Stimulated activated memory B cell treated with anti-CD40 and anti-IgM and Interleukin-4, amounts not matched to agents 10 μg/mL and 1 μg/mL and 100 μg/mL, for 72 hours (primary cell): ENCODE results near the gene ITGAX.
"Not testable (repeated sequence)": the region's sequence is repeated elsewhere in the genome, so short reads cannot be mapped to it uniquely, and the experiment has no call there.

ENCODE experiments used
- ATAC-seq: fragments of 150-1000 bp; cut with Tn5 transposase; 2 replicates; pipeline ENCODE4 v1.10.0; 2021
- H3K27ac Mint-ChIP-seq: one replicate; pipeline ENCODE4 v1.8.0; 2022; ENCODE audit warnings: mild to moderate bottlenecking, mixed read lengths
- H3K27me3 Mint-ChIP-seq: one replicate; pipeline ENCODE4 v1.8.0; 2022; ENCODE audit warnings: mixed read lengths
- H3K36me3 Mint-ChIP-seq: one replicate; pipeline ENCODE4 v1.8.0; 2022; ENCODE audit warnings: mixed read lengths
- H3K4me1 Mint-ChIP-seq: one replicate; pipeline ENCODE4 v1.8.0; 2022; ENCODE audit warnings: mixed read lengths
- H3K4me3 Mint-ChIP-seq: one replicate; pipeline ENCODE4 v1.8.0; 2022; ENCODE audit warnings: mild to moderate bottlenecking, moderate library complexity, mixed read lengths
- H3K9me3 Mint-ChIP-seq: one replicate; pipeline ENCODE4 v1.8.0; 2022; ENCODE audit warnings: mixed read lengths

The ITGAX gene

DNA sequence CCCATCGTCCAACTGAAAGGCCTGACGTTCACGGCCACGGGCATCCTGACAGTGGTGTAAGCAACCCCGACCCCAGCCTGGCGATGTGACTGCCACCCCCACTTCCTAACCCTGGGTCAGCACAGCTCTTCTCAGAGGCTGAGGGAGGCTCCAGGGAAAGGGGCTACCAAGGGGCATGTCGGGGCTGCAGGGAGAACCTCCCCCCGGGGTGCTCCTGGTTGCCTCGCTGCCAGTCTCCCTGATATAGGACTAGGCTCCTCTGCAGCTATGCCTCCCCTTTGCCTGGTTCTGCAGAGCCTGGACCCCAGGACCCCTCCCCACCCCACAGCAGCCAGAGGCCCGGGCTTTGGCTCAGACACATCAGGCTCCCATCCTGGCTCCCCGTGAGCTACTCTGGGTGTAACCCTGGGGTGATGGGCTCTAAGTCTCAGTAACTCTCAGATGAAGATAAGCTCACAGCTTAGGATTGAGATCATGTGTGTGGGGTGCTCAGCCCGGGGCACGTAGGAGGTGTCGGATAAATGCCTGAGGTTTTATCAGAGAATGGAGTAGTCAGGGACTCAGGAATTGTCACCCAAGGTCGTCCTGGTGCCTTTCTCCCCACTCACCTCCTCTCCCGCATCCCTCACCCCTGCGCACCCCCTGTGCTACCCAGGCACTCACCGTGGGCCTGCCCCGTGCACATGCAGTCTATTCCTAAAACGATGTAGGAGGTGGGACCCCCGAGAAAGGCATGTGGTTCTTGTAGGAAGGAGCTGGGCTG lies 48.8 kb downstream of the ITGAX start:
- ATAC-seq: peak; percentile 18
- Mint-ChIP-seq H3K9me3 (peaks cover 8% of the 10 kb centered on the region), H3K36me3 (peaks cover 8% of the 10 kb centered on the region), H3K4me3 (no peak overlapping the region), H3K4me1 (peaks cover 12% of the 10 kb centered on the region), H3K27me3 (peaks cover 8% of the 10 kb centered on the region), H3K27ac (no peak overlapping the region)

DNA sequence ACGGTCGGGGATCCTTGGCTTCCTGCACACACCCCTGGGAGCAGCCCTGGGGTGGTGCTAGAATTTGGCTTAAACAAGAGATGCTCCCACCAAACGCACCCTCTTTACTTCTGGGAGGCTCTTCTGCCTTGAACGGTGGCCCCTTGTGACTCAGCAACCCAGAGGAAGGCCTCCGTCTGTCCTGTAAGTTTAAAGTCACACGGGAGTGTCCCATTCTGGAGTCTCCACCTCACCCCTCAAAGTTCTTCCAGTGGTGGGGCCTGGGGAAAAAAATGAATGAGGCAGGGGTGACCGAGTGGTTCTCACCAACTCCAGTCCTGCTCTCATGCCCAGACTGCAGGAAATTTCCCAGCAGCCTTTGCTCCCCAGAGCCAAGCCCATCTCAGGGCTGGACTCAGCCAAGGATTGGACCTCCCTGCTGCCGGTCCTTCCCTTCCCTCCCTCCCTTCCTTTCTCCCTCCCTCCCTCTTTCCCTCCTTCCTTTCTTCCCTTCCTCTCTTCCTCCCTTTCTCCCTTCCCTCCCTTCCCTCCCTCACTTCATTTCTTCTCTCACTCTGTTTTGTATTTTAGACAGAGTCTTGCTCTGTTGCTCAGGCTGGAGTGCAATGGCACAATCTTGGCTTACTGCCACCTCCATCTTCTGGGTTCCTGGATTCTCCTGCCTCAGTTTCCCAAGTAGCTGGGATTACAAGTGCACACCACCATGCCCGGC lies 49.5 kb downstream of the ITGAX start:
- no peak overlapping the region for H3K27ac Mint-ChIP-seq
- peaks cover 4% of the 10 kb centered on the region for H3K36me3 Mint-ChIP-seq
- H3K9me3 Mint-ChIP-seq: peaks cover 4% of the 10 kb centered on the region
- H3K27me3 Mint-ChIP-seq: peaks cover 14% of the 10 kb centered on the region
- peaks cover 8% of the 10 kb centered on the region for H3K4me1 Mint-ChIP-seq
- H3K4me3 Mint-ChIP-seq: peak overlapping the region; percentile 9
- ATAC-seq: peak; percentile 13

DNA sequence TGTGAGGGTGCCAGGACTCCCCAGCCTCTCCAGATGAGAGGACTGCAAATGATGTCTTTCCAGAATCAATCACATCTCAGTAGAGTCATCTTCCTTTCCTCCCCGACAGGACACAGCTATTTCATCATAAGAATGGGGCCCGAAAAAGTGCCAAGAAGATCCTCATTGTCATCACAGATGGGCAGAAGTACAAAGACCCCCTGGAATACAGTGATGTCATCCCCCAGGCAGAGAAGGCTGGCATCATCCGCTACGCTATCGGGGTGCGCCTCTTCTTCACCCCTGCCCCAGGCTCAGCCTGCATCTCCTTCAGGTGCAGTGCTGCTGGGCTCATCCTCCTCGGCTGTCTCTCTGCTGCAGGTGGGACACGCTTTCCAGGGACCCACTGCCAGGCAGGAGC lies 52.4 kb downstream of the ITGAX start:
- no peak for ATAC-seq
- no peaks in the 10 kb centered on the region for H3K9me3 Mint-ChIP-seq
- no peak overlapping the region for H3K4me3 Mint-ChIP-seq
- H3K4me1 Mint-ChIP-seq: no peaks in the 10 kb centered on the region
- peaks cover 22% of the 10 kb centered on the region for H3K27me3 Mint-ChIP-seq
- no peak overlapping the region for H3K27ac Mint-ChIP-seq
- H3K36me3 Mint-ChIP-seq: no peaks in the 10 kb centered on the region

DNA sequence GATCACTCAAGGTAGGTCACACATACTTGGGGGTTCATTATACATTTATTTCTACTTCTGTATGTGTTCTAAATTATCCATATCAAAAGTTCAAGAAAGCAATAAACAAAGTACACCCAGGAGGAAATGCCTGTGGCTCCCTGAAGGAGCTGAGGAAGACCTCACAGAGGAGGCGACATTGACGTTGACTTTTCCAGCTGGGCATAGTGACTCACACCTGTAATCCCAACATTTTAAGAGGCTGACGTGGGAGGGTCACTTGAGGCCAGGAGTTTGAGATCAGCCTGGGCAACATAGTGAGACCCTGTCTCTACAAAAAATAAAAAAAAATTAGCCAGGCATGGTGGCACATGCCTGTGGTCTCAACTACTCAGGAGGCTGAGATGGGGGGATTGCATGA lies 54.5 kb downstream of the ITGAX start:
- Mint-ChIP-seq H3K27ac (no peak overlapping the region), H3K27me3 (peaks cover 22% of the 10 kb centered on the region), H3K4me1 (peaks cover 15% of the 10 kb centered on the region), H3K4me3 (no peak overlapping the region), H3K9me3 (no peaks in the 10 kb centered on the region), H3K36me3 (no peaks in the 10 kb centered on the region)
- no peak for ATAC-seq

DNA sequence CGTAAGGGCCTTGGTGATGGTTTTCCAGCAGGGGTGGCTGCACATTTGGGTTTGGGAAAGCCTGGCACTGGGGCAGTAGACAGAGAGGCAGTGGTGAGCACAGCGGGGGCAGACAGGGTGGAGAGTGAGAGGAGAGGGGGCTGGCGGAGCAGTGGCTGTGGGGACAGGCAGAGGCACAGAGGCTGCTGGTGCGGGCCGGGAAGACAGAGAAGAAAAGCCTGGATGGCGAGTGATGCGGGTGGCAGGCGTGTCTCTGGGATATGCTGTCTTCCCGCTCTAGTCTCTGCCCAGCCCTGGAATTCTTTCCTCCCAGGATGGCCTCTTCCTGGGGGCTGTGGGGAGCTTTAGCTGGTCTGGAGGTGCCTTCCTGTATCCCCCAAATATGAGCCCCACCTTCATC lies 55.1 kb downstream of the ITGAX start:
- no peak for ATAC-seq
- H3K27ac Mint-ChIP-seq: no peak overlapping the region
- no peaks in the 10 kb centered on the region for H3K9me3 Mint-ChIP-seq
- no peak overlapping the region for H3K4me3 Mint-ChIP-seq
- H3K4me1 Mint-ChIP-seq: peaks cover 17% of the 10 kb centered on the region
- no peaks in the 10 kb centered on the region for H3K36me3 Mint-ChIP-seq
- peaks cover 22% of the 10 kb centered on the region for H3K27me3 Mint-ChIP-seq

DNA sequence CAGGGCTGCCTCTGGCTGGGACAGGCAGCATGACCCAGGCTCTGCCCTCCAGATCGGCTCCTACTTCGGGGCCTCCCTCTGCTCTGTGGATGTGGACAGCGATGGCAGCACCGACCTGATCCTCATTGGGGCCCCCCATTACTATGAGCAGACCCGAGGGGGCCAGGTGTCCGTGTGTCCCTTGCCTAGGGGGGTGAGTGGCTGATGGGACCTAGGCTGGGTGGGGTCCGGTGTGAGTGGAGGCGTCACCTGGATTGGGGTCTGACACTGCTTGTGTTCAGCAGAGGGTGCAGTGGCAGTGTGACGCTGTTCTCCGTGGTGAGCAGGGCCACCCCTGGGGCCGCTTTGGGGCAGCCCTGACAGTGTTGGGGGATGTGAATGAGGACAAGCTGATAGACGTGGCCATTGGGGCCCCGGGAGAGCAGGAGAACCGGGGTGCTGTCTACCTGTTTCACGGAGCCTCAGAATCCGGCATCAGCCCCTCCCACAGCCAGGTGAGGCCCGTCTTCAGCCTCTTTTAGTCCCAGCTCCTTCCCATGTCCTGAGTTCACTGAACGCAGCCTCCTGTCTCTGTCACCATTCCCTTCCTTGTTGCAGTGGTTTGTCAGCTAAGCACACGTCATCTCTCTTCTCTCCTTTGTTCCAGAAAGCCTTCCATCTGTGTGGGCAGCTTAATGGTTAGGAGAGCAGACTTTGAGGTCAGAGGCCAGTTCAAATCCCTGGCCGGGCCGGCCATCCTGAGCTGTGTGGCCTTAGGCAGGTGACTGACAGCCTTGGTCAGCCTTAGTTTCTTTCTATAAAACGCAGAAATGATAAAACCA lies 56.3 kb downstream of the ITGAX start:
- Mint-ChIP-seq H3K27me3 (peaks cover 31% of the 10 kb centered on the region), H3K4me1 (peaks cover 23% of the 10 kb centered on the region), H3K36me3 (no peaks in the 10 kb centered on the region), H3K27ac (no peak overlapping the region), H3K4me3 (no peak overlapping the region), H3K9me3 (no peaks in the 10 kb centered on the region)
- peak; percentile 6 for ATAC-seq

DNA sequence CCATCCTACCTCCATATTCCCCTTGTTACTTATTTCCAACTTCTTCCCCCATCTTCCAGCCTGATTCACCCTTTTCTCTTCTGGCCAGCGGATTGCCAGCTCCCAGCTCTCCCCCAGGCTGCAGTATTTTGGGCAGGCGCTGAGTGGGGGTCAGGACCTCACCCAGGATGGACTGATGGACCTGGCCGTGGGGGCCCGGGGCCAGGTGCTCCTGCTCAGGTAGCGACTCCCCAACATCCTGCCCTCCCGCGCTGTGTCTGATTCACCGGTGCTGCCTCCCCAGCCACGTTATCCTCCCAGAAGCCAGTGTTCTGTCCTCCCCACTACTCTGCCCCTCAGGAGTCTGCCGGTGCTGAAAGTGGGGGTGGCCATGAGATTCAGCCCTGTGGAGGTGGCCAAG lies 57.8 kb downstream of the ITGAX start:
- Mint-ChIP-seq H3K4me1 (peaks cover 23% of the 10 kb centered on the region), H3K27ac (no peak overlapping the region), H3K4me3 (no peak overlapping the region), H3K9me3 (no peaks in the 10 kb centered on the region), H3K27me3 (peaks cover 32% of the 10 kb centered on the region), H3K36me3 (no peaks in the 10 kb centered on the region)
- no peak for ATAC-seq

DNA sequence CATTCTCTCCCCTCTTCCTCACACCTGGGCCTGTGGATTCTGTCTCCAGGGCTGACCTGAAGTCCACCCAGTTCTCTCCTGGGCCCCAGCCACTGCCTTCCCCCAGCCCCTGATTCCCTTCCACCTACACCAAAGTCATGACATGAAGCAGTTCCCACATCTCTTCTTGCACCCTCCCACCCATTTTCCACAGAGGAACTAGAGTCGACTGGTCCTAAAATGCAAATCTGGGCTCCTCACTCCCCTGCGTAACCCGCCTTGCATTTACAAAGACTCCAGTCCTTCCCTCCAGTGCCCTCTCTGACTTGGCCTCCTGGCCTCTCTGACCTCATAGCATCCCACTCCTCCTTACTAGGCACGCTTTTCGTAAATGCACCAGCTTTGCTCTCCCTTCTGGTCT lies 58.4 kb downstream of the ITGAX start:
- H3K4me3 Mint-ChIP-seq: no peak overlapping the region
- H3K36me3 Mint-ChIP-seq: no peaks in the 10 kb centered on the region
- H3K27ac Mint-ChIP-seq: no peak overlapping the region
- no peak for ATAC-seq
- H3K27me3 Mint-ChIP-seq: peaks cover 35% of the 10 kb centered on the region
- peaks cover 23% of the 10 kb centered on the region for H3K4me1 Mint-ChIP-seq
- peaks cover 4% of the 10 kb centered on the region for H3K9me3 Mint-ChIP-seq

DNA sequence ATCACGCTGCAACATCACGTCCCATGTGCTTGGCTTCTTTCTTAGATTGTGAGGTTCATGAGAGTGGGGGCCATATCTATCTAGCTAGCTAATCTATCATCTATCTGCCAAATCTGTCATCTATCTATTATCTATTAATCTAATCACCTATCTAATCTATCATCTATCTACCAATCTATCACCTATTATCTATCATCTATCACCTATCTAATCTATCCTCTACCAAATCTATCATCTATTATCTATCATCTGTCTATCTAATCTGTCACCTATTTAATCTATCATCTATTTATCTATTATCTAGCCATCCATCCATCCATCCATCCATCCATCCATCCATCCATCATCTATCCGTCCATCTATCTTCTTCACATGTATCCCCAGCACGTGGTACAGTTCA lies 59.0 kb downstream of the ITGAX start:
- H3K27me3 Mint-ChIP-seq: peaks cover 32% of the 10 kb centered on the region
- H3K4me1 Mint-ChIP-seq: peaks cover 23% of the 10 kb centered on the region
- H3K27ac Mint-ChIP-seq: no peak overlapping the region
- H3K4me3 Mint-ChIP-seq: no peak overlapping the region
- peaks cover 4% of the 10 kb centered on the region for H3K9me3 Mint-ChIP-seq
- ATAC-seq: no peak
- H3K36me3 Mint-ChIP-seq: no peaks in the 10 kb centered on the region

DNA sequence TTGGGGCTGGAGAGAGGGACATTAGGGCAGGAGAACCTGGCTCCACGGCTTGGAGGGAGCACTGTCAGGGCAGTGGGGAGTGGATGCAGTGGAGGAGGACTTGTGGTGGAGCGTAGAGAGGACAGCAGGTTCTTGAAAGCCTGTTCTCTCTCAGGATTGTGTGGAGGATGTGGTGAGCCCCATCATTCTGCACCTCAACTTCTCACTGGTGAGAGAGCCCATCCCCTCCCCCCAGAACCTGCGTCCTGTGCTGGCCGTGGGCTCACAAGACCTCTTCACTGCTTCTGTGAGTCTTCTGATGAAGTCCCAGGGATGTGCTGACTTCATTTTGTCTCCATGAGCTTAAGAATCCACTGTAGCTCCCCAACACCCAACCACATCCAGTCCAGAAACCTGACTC lies 59.7 kb downstream of the ITGAX start:
- H3K36me3 Mint-ChIP-seq: no peaks in the 10 kb centered on the region
- no peak overlapping the region for H3K27ac Mint-ChIP-seq
- H3K4me3 Mint-ChIP-seq: no peak overlapping the region
- peaks cover 23% of the 10 kb centered on the region for H3K4me1 Mint-ChIP-seq
- peaks cover 25% of the 10 kb centered on the region for H3K27me3 Mint-ChIP-seq
- H3K9me3 Mint-ChIP-seq: peaks cover 4% of the 10 kb centered on the region
- no peak for ATAC-seq

DNA sequence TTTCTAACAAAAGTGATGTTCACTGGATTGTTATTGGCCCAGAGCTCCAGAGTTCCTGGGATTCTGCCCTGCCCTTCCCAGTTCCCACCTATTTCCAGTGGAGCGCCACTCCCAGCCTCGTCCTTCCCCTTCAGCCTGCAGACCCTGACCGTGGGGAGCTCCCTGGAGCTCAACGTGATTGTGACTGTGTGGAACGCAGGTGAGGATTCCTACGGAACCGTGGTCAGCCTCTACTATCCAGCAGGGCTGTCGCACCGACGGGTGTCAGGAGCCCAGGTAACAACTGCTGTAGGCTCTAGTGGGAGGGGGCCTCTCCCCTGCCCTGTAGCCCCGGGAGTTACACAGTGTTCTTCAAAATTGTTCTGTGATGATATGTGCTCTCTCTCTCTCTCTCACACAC lies 61.4 kb downstream of the ITGAX start:
- Mint-ChIP-seq H3K4me1 (peaks cover 27% of the 10 kb centered on the region), H3K27ac (no peak overlapping the region), H3K27me3 (peaks cover 19% of the 10 kb centered on the region), H3K9me3 (peaks cover 4% of the 10 kb centered on the region), H3K4me3 (no peak overlapping the region), H3K36me3 (no peaks in the 10 kb centered on the region)
- no peak for ATAC-seq

DNA sequence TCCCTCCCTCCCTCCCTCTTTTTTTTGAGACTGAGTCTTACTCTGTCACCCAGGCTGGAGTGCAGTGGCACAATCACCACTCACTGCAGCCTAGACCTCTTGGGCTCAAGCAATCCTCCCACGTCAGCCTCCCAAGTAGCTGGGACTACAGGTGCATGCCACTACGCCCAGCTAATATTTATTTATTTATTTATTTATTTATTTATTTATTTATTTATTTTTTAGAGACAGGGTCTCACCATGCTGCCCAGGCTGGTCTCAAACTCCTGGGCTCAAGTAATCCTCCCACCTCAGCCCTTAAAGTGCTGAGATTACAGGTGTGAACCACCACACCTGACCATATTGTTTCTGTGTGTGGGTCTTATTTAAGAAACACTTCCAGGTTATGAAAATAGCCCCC lies 62.1 kb downstream of the ITGAX start:
- H3K27ac Mint-ChIP-seq, H3K4me3 Mint-ChIP-seq, H3K36me3 Mint-ChIP-seq, H3K9me3 Mint-ChIP-seq, ATAC-seq: not testable (repeated sequence)
- peaks cover 19% of the 10 kb centered on the region for H3K27me3 Mint-ChIP-seq
- peaks cover 27% of the 10 kb centered on the region for H3K4me1 Mint-ChIP-seq

DNA sequence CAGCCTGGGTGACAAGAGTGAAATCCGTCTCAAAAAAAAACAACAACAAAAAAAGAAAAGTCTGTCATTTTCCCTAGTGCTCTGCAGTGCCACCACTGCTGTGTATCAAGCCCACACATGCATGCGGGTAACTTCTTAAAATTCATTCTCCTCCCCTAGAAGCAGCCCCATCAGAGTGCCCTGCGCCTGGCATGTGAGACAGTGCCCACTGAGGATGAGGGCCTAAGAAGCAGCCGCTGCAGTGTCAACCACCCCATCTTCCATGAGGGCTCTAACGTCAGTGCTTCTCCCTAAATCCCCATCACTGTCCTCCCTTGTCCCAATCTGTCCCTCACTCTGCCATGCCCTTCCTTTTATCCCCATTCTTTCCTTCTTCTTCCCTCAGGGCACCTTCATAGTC lies 62.9 kb downstream of the ITGAX start:
- H3K4me3 Mint-ChIP-seq: no peak overlapping the region
- H3K4me1 Mint-ChIP-seq: peaks cover 27% of the 10 kb centered on the region
- H3K36me3 Mint-ChIP-seq: no peaks in the 10 kb centered on the region
- no peak for ATAC-seq
- H3K27me3 Mint-ChIP-seq: peaks cover 19% of the 10 kb centered on the region
- peaks cover 4% of the 10 kb centered on the region for H3K9me3 Mint-ChIP-seq
- no peak overlapping the region for H3K27ac Mint-ChIP-seq

DNA sequence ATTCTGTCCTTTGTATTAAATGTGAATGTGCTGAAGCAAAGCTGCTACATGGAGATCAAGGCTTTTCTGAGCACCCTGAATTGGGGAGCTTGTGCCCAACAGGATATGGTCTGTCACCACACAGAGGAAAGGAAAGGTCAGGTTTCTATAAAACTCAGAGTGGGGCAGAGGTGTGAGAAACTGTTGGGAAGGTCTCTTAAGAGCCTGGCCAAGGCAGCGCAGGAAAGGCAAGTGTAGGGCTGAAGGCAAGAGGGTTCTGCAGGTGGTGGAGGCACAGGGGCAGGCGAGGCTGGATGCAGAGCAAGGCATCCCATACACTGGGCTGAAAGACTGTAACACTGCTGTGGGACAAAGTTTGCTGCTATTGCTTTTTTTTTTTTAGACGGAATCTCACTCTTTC lies 65.1 kb downstream of the ITGAX start:
- Mint-ChIP-seq H3K36me3 (no peaks in the 10 kb centered on the region), H3K27ac (no peak overlapping the region), H3K4me1 (peaks cover 10% of the 10 kb centered on the region), H3K4me3 (no peak overlapping the region), H3K27me3 (peaks cover 40% of the 10 kb centered on the region), H3K9me3 (peaks cover 4% of the 10 kb centered on the region)
- no peak for ATAC-seq

DNA sequence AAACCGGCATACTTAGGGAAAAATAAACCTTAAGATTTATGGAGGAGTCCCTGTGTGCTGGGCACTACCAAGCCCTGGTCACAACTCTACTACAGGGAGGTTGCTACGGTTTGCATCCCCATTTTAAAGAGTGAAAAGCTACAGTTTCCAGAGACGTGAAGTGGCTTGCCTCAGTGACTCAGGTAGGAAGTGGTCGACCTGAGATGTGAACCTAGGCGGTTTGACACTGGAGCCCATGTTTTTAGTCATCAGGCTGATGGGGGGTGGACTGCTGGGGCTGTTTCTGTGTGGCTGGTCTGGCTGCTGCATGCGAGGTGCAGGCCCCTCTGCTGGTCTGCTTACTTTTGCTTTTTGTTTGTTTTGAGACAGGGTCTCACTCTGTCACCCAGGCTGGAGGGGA lies 66.6 kb downstream of the ITGAX start:
- peaks cover 4% of the 10 kb centered on the region for H3K4me1 Mint-ChIP-seq
- no peak overlapping the region for H3K4me3 Mint-ChIP-seq
- peak; percentile 66 for ATAC-seq
- H3K36me3 Mint-ChIP-seq: no peaks in the 10 kb centered on the region
- peaks cover 47% of the 10 kb centered on the region for H3K27me3 Mint-ChIP-seq
- peaks cover 4% of the 10 kb centered on the region for H3K9me3 Mint-ChIP-seq
- H3K27ac Mint-ChIP-seq: no peak overlapping the region
